ENCODE results near the gene SOCS7. TPM values are rescaled to one million over a fixed set of nuclear protein-coding genes. Genes with fewer than 3 reads are reported as not detected.

SOCS7 gene
- total and polyA plus RNA-seq, 2 experiments from 2014 or later, result 1.3 to 6.8 TPM

GRCh38 chr17:38325221-38325851, 26.3 kb upstream of the SOCS7 start:
- 62 to 71% methylated on average over 5 of the region's 5 CpGs for WGBS, 2 experiments (ENCODE audit: low coverage in 1 of 2, low lambda C conversion rate in 2 of 2, missing lambda C conversion rate in 2 of 2)
- Histone ChIP-seq H3K27ac (no peak overlapping the region), H3K36me3 (ENCODE audit: low read depth) (peaks cover 7% of the 10 kb centered on the region; the same call in 1 of the 2 replicates), H3K9me2 (ENCODE audit: insufficient read depth) (no peaks in the 10 kb centered on the region), H3K4me3 (no peak overlapping the region), H3K27me3 (replicated peaks; ENCODE audit: insufficient read depth) (no peaks in the 10 kb centered on the region), H3K79me2 (ENCODE audit: insufficient read depth) (no peaks in the 10 kb centered on the region), H3K4me2 (ENCODE audit: unreplicated experiment) (no peak overlapping the region), H2AFZ (no peak overlapping the region), H3K4me1 (ENCODE audit: insufficient read depth) (no peaks in the 10 kb centered on the region), H4K20me1 (ENCODE audit: insufficient read depth) (no peaks in the 10 kb centered on the region), H3K9me3 (ENCODE audit: low read depth) (no peaks in the 10 kb centered on the region), H3F3A (ENCODE audit: insufficient read depth) (no peaks in the 10 kb centered on the region), H3K9ac (no peak overlapping the region)
- TF ChIP-seq EZH2phosphoT487 (IDR thresholded peaks at IDR 0.05; ENCODE audit: insufficient read depth, low read depth) (no peak), EZH2 (IDR thresholded peaks at IDR 0.05; ENCODE audit: insufficient read depth, poor library complexity, severe bottlenecking) (no peak)
- DNase-seq, result no peak
- in situ Hi-C loops (cut with MboI), result no loop called here

- Histone ChIP-seq H3K9ac (no peak overlapping the region), H3K4me3 (no peak overlapping the region), H3K9me3 (ENCODE audit: low read depth) (no peaks in the 10 kb centered on the region), H4K20me1 (ENCODE audit: insufficient read depth) (no peaks in the 10 kb centered on the region), H2AFZ (no peak overlapping the region), H3F3A (ENCODE audit: insufficient read depth) (no peaks in the 10 kb centered on the region), H3K27ac (no peak overlapping the region), H3K4me2 (ENCODE audit: unreplicated experiment) (no peak overlapping the region), H3K4me1 (ENCODE audit: insufficient read depth) (no peaks in the 10 kb centered on the region), H3K9me2 (ENCODE audit: insufficient read depth) (no peaks in the 10 kb centered on the region), H3K79me2 (ENCODE audit: insufficient read depth) (no peaks in the 10 kb centered on the region), H3K36me3 (ENCODE audit: low read depth) (peaks cover 7% of the 10 kb centered on the region; the same call in 1 of the 2 replicates), H3K27me3 (replicated peaks; ENCODE audit: insufficient read depth) (no peaks in the 10 kb centered on the region)
- DNase-seq, result no peak
- in situ Hi-C loops (cut with MboI), result no loop called here
- TF ChIP-seq EZH2phosphoT487 (IDR thresholded peaks at IDR 0.05; ENCODE audit: insufficient read depth, low read depth) (no peak), EZH2 (IDR thresholded peaks at IDR 0.05; ENCODE audit: insufficient read depth, poor library complexity, severe bottlenecking) (no peak)
- 91 to 93% methylated on average over 8 of the region's 8 CpGs for WGBS, 2 experiments (ENCODE audit: low coverage in 1 of 2, low lambda C conversion rate in 2 of 2, missing lambda C conversion rate in 2 of 2)
Observed at GRCh38 chr17:38326996-38327792, 24.4 kb upstream of the SOCS7 start.

- TF ChIP-seq EZH2phosphoT487 (IDR thresholded peaks at IDR 0.05; ENCODE audit: insufficient read depth, low read depth), result no peak
- no peak for TF ChIP-seq EZH2 (IDR thresholded peaks at IDR 0.05; ENCODE audit: insufficient read depth, poor library complexity, severe bottlenecking)
- 57 to 65% methylated on average over 1 of the region's 1 CpG for WGBS, 2 experiments (ENCODE audit: low coverage in 1 of 2, low lambda C conversion rate in 2 of 2, missing lambda C conversion rate in 2 of 2)
- Histone ChIP-seq H3K79me2 (ENCODE audit: insufficient read depth) (no peaks in the 10 kb centered on the region), H3K27ac (no peak overlapping the region), H3K36me3 (ENCODE audit: low read depth) (peaks cover 7% of the 10 kb centered on the region; the same call in 1 of the 2 replicates), H3K4me3 (no peak overlapping the region), H3F3A (ENCODE audit: insufficient read depth) (no peaks in the 10 kb centered on the region), H3K9ac (no peak overlapping the region), H3K9me3 (ENCODE audit: low read depth) (no peaks in the 10 kb centered on the region), H4K20me1 (ENCODE audit: insufficient read depth) (no peaks in the 10 kb centered on the region), H3K4me1 (ENCODE audit: insufficient read depth) (no peaks in the 10 kb centered on the region), H3K4me2 (ENCODE audit: unreplicated experiment) (no peak overlapping the region), H3K9me2 (ENCODE audit: insufficient read depth) (no peaks in the 10 kb centered on the region), H3K27me3 (replicated peaks; ENCODE audit: insufficient read depth) (no peaks in the 10 kb centered on the region), H2AFZ (no peak overlapping the region)
- in situ Hi-C loops (cut with MboI), result no loop called here
- DNase-seq, result no peak
Observed at GRCh38 chr17:38327936-38328335, 23.7 kb upstream of the SOCS7 start.

GRCh38 chr17:38328620-38329019, 23.0 kb upstream of the SOCS7 start:
- Histone ChIP-seq H3K27ac (no peak overlapping the region), H3K36me3 (ENCODE audit: low read depth) (peaks cover 2% of the 10 kb centered on the region; the same call in 1 of the 2 replicates), H3K9me2 (ENCODE audit: insufficient read depth) (no peaks in the 10 kb centered on the region), H4K20me1 (ENCODE audit: insufficient read depth) (no peaks in the 10 kb centered on the region), H3K9me3 (ENCODE audit: low read depth) (no peaks in the 10 kb centered on the region), H3K9ac (no peak overlapping the region), H3K4me1 (ENCODE audit: insufficient read depth) (no peaks in the 10 kb centered on the region), H3K79me2 (ENCODE audit: insufficient read depth) (no peaks in the 10 kb centered on the region), H3K4me2 (ENCODE audit: unreplicated experiment) (no peak overlapping the region), H3K27me3 (replicated peaks; ENCODE audit: insufficient read depth) (no peaks in the 10 kb centered on the region), H3K4me3 (no peak overlapping the region), H3F3A (ENCODE audit: insufficient read depth) (no peaks in the 10 kb centered on the region), H2AFZ (no peak overlapping the region)
- 68 to 70% methylated on average over 7 of the region's 7 CpGs for WGBS, 2 experiments (ENCODE audit: low coverage in 1 of 2, low lambda C conversion rate in 2 of 2, missing lambda C conversion rate in 2 of 2)
- DNase-seq, result no peak
- in situ Hi-C loops (cut with MboI), result no loop called here
- TF ChIP-seq EZH2 (IDR thresholded peaks at IDR 0.05; ENCODE audit: insufficient read depth, poor library complexity, severe bottlenecking), result no peak
